HG02970 (cell line): Measurements from ENCODE around the gene PDLIM4.

Source experiments
- ATAC-seq: cut with Tn5 transposase; IDR thresholded peaks from one replicate; pipeline ENCODE4 v1.9.1; 2021; ENCODE audit warnings: mild to moderate bottlenecking, moderate library complexity, moderate number of reproducible peaks; ENCODE audit not compliant: unreplicated experiment, low FRiP score

The PDLIM4 gene

GRCh38 chr5:132257131-132258101 is at the start of gene PDLIM4:
Gene PDLIM4 (plus strand): TSS chr5:132257696. CDS start chr5:132257735, 39 bp downstream.
- no peak for ATAC-seq

- no peak for ATAC-seq
Observed at GRCh38 chr5:132207778-132208177, 49.7 kb upstream of the PDLIM4 start.

GRCh38 chr5:132209131-132209530 is 48.4 kb upstream of the PDLIM4 start:
- ATAC-seq: no peak

GRCh38 chr5:132209901-132210545 is 47.5 kb upstream of the PDLIM4 start:
- ATAC-seq: no peak

- ATAC-seq: no peak
Observed at GRCh38 chr5:132210944-132211343, 46.6 kb upstream of the PDLIM4 start.

- no peak for ATAC-seq
Observed at GRCh38 chr5:132211787-132212186, 45.7 kb upstream of the PDLIM4 start.

GRCh38 chr5:132213666-132214065 is 43.8 kb upstream of the PDLIM4 start:
- ATAC-seq: no peak

GRCh38 chr5:132214491-132214890 is 43.0 kb upstream of the PDLIM4 start:
- ATAC-seq: no peak

- ATAC-seq: no peak
Observed at GRCh38 chr5:132215329-132215728, 42.2 kb upstream of the PDLIM4 start.

- ATAC-seq: no peak
Observed at GRCh38 chr5:132218321-132218720, 39.2 kb upstream of the PDLIM4 start.

- no peak for ATAC-seq
Observed at GRCh38 chr5:132219289-132219970, 38.1 kb upstream of the PDLIM4 start.

- ATAC-seq: no peak
Observed at GRCh38 chr5:132219981-132220380, 37.5 kb upstream of the PDLIM4 start.

- ATAC-seq: no peak
Observed at GRCh38 chr5:132220491-132220890, 37.0 kb upstream of the PDLIM4 start.

GRCh38 chr5:132221781-132222648 is 35.5 kb upstream of the PDLIM4 start:
- no peak for ATAC-seq

- no peak for ATAC-seq
Observed at GRCh38 chr5:132222649-132223038, 34.9 kb upstream of the PDLIM4 start.

GRCh38 chr5:132223861-132224260 is 33.6 kb upstream of the PDLIM4 start:
- ATAC-seq: no peak

- no peak for ATAC-seq
Observed at GRCh38 chr5:132224716-132225115, 32.8 kb upstream of the PDLIM4 start.

- ATAC-seq: no peak
Observed at GRCh38 chr5:132225165-132226032, 32.1 kb upstream of the PDLIM4 start.
